Mesodermal cell (in vitro differentiated cells): ENCODE measurements around the gene FANCC. TPM values are rescaled to one million over a fixed set of nuclear protein-coding genes. Genes with fewer than 3 reads are reported as not detected.
A peak's percentile ranks its signal among the peaks of the same experiment; 100 is the strongest.

Source experiments
- H3K27ac ChIP-seq: 2 replicates; pipeline ENCODE4 v1.7.0; 2013; ENCODE audit warnings: mild to moderate bottlenecking, low read depth, low read length, moderate library complexity; ENCODE audit not compliant: severe bottlenecking
- H3K36me3 ChIP-seq: 2 replicates; pipeline ENCODE4 v1.7.1; 2013; ENCODE audit warnings: mild to moderate bottlenecking, low read length, moderate library complexity; ENCODE audit not compliant: control insufficient read depth, insufficient read depth
- H3K4me1 ChIP-seq: one replicate; pipeline ENCODE4 v1.7.1; 2013; ENCODE audit warnings: mild to moderate bottlenecking, low read length; ENCODE audit not compliant: insufficient read depth, control insufficient read depth, poor library complexity, severe bottlenecking
- H3K4me3 ChIP-seq: 2 replicates; pipeline ENCODE4 v1.7.0; 2013; ENCODE audit warnings: low read length, control low read depth, mild to moderate bottlenecking; ENCODE audit not compliant: insufficient read depth, poor library complexity, severe bottlenecking; ENCODE audit errors: extremely low read depth
- H3K9me3 ChIP-seq: 2 replicates; pipeline ENCODE4 v1.7.1; 2013; ENCODE audit warnings: mild to moderate bottlenecking, low read length, moderate library complexity; ENCODE audit not compliant: control insufficient read depth
- WGBS, 2 experiments: methylation state at CpG; one replicate each; pipeline ENCODE4 v1.1.5; 2013; ENCODE audit warnings: missing lambda C conversion rate in 2 of 2; ENCODE audit not compliant: insufficient coverage in 2 of 2; 5-methylcytosine and 5-hydroxymethylcytosine counted together
- polyA plus RNA-seq, 2 experiments: library from polyadenylated mRNA; stranded (reverse); fragments of 50-300 nt; gene quantifications; one replicate each; pipeline ENCODE4 v1.2.3, GENCODE V29; 2013

Gene FANCC
- polyA plus RNA-seq (2013, experiment 1 of 2): 10.9 TPM
- polyA plus RNA-seq (2013, experiment 2 of 2): 12.8 TPM

GRCh38 chr9:95317119-95317892 lies at the start of gene FANCC:
Gene FANCC, minus strand, starts transcription at chr9:95317709. Its CDS starts 68,418 bp downstream, at chr9:95249291.
- Histone ChIP-seq H3K4me3 (peak within 1 kb of the TSS; percentile 56), H3K4me1 (no peaks in the 10 kb centered on the region), H3K36me3 (no peaks in the 10 kb centered on the region), H3K9me3 (no peaks in the 10 kb centered on the region), H3K27ac (peak within 1 kb of the TSS; percentile 100)
- WGBS, 2 experiments: 0% methylated on average over 47 to 70 of the region's 89 CpGs

GRCh38 chr9:95366731-95367325 lies 49.3 kb upstream of the FANCC start:
- 17 to 44% methylated on average over 5 to 6 of the region's 8 CpGs for WGBS, 2 experiments
- H3K36me3 ChIP-seq: no peaks in the 10 kb centered on the region
- H3K9me3 ChIP-seq: no peaks in the 10 kb centered on the region
- no peaks in the 10 kb centered on the region for H3K4me1 ChIP-seq
- H3K4me3 ChIP-seq: no peak overlapping the region
- no peak overlapping the region for H3K27ac ChIP-seq

GRCh38 chr9:95365766-95366165 lies 48.3 kb upstream of the FANCC start:
- Histone ChIP-seq H3K36me3 (no peaks in the 10 kb centered on the region), H3K4me1 (no peaks in the 10 kb centered on the region), H3K9me3 (no peaks in the 10 kb centered on the region), H3K4me3 (no peak overlapping the region), H3K27ac (no peak overlapping the region)
- 80% methylated on average over 1 of the region's 4 CpGs; no CpG with 5 or more reads in 1 of the 2 experiments for WGBS, 2 experiments

GRCh38 chr9:95363051-95363841 lies 45.7 kb upstream of the FANCC start:
- 89% methylated on average over 10 of the region's 12 CpGs for WGBS, 2 experiments
- H3K4me3 ChIP-seq: no peak overlapping the region
- H3K27ac ChIP-seq: no peak overlapping the region

GRCh38 chr9:95360866-95361265 lies 43.4 kb upstream of the FANCC start:
- Histone ChIP-seq H3K27ac (no peak overlapping the region), H3K4me1 (no peaks in the 10 kb centered on the region), H3K36me3 (no peaks in the 10 kb centered on the region), H3K9me3 (no peaks in the 10 kb centered on the region), H3K4me3 (no peak overlapping the region)
- WGBS, 2 experiments: 63 to 67% methylated on average over 4 to 5 of the region's 8 CpGs

More at GRCh38 chr9:95363051-95363841, 45.7 kb upstream of the FANCC start:
- no peaks in the 10 kb centered on the region for H3K9me3 ChIP-seq
- H3K36me3 ChIP-seq: no peaks in the 10 kb centered on the region
- H3K4me1 ChIP-seq: no peaks in the 10 kb centered on the region

- H3K27ac ChIP-seq: no peak overlapping the region
- 84 to 86% methylated on average over 7 of the region's 8 CpGs for WGBS, 2 experiments
- H3K36me3 ChIP-seq: no peaks in the 10 kb centered on the region
- no peak overlapping the region for H3K4me3 ChIP-seq
- H3K4me1 ChIP-seq: no peaks in the 10 kb centered on the region
- no peaks in the 10 kb centered on the region for H3K9me3 ChIP-seq
Observed at GRCh38 chr9:95357316-95357715, 39.8 kb upstream of the FANCC start.

GRCh38 chr9:95355500-95355899 lies 38.0 kb upstream of the FANCC start:
- no peaks in the 10 kb centered on the region for H3K36me3 ChIP-seq
- no peaks in the 10 kb centered on the region for H3K4me1 ChIP-seq
- H3K27ac ChIP-seq: no peak overlapping the region
- H3K4me3 ChIP-seq: no peak overlapping the region
- no peaks in the 10 kb centered on the region for H3K9me3 ChIP-seq
- WGBS, 2 experiments: 51 to 64% methylated on average over 4 to 5 of the region's 5 CpGs

- Histone ChIP-seq H3K27ac (no peak overlapping the region), H3K9me3 (no peaks in the 10 kb centered on the region), H3K4me3 (no peak overlapping the region), H3K36me3 (no peaks in the 10 kb centered on the region), H3K4me1 (no peaks in the 10 kb centered on the region)
- WGBS, 2 experiments: 90 to 92% methylated on average over 20 to 24 of the region's 25 CpGs
Observed at GRCh38 chr9:95351051-95351450, 33.5 kb upstream of the FANCC start.

GRCh38 chr9:95350266-95350665 lies 32.8 kb upstream of the FANCC start:
- H3K4me1 ChIP-seq: no peaks in the 10 kb centered on the region
- whole genome bisulfite sequencing, 2 experiments: 89 to 92% methylated on average over 17 of the region's 18 CpGs
- no peaks in the 10 kb centered on the region for H3K36me3 ChIP-seq
- H3K27ac ChIP-seq: no peak overlapping the region
- H3K9me3 ChIP-seq: no peaks in the 10 kb centered on the region
- no peak overlapping the region for H3K4me3 ChIP-seq

GRCh38 chr9:95349091-95350038 lies 31.9 kb upstream of the FANCC start:
- H3K27ac ChIP-seq: no peak overlapping the region
- WGBS, 2 experiments: 7 to 8% methylated on average over 70 to 88 of the region's 95 CpGs
- H3K4me1 ChIP-seq: no peaks in the 10 kb centered on the region
- H3K36me3 ChIP-seq: no peaks in the 10 kb centered on the region
- H3K9me3 ChIP-seq: no peaks in the 10 kb centered on the region
- H3K4me3 ChIP-seq: peak overlapping the region; percentile 37
